Activated T-helper 1 cell treated with anti-CD3 and anti-CD28 coated beads, Interleukin-2, amount 50 U/mL, for 16 hours (primary cell): ENCODE measurements around the gene GNPDA1.
"Not testable (repeated sequence)": the region's sequence is repeated elsewhere in the genome, so short reads cannot be mapped to it uniquely, and the experiment has no call there.

Source experiments
- DNase-seq, 2 donors: peaks; one replicate each; pipeline ENCODE4 v3.0.0-alpha.2; 2020; ENCODE audit warnings: low read depth in 1 of 2, low spot score in 1 of 2

The GNPDA1 gene

GRCh38 chr5:142012792-142013388 lies at the start of gene GNPDA1:
Gene GNPDA1, minus strand, starts transcription at chr5:142013027. Its CDS starts 992 bp downstream, at chr5:142012035.
- peak in 1 of 2 donors; percentile 64 for DNase-seq

DNA sequence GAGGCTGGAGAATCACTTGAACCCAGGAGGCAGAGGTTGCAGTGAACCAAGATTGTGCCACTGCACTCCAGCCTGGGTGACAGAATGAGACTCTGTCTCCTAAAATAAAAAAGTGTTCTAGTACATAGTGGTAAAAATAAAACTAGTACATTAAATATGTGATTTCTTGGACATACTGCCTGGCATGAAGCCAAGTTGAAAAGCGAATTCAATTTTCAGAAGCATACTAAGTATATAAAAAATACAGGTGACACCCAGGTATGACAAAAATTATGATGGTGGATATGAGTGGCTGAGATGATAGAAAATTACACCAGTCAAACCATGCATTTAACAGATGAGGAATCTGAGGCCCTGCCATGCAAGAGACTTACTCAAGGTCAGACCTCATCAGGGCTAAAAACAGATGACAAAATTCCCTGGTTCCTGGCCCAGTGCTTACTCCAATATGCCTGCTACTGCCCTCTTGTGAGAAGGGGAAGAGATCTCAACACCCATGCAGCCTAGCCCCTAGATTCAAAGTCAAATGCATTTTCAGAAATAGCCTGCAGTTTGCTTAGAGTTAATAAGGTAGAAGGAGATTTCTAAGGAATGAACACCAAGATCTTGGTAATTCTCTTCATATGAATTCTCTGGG lies 46.6 kb upstream of the GNPDA1 start:
- DNase-seq, result no peak

GRCh38 chr5:142057697-142058056 lies 44.9 kb upstream of the GNPDA1 start:
- DNase-seq, result no peak

- DNase-seq, result no peak
Observed at GRCh38 chr5:142056816-142057696, 44.2 kb upstream of the GNPDA1 start.

DNA sequence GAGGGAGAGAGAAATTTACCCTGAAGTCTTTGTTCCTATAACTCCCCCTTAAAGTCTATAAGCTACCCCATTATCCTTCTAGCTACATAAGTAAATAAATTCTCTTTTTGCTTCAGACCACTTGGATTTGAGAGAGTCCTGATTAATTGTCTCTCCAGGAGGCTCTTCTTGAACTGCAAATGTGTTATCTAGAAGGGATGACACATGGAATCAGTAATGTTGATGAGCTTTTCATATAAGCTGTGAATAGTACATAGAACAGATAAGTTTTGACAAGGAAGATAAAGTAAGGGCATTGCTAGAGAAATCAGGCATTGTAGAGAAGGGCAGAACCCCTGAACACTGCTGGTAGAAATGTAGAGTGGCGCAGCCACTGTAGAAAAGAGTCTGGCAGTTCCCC lies 42.5 kb upstream of the GNPDA1 start:
- no peak for DNase-seq

- DNase-seq, result no peak
Observed at GRCh38 chr5:142053426-142054151, 40.8 kb upstream of the GNPDA1 start.

- DNase-seq, result not testable (repeated sequence)
Observed at GRCh38 chr5:142052026-142052425, 39.2 kb upstream of the GNPDA1 start.

- DNase-seq, result no peak
Observed at GRCh38 chr5:142048272-142048671, 35.4 kb upstream of the GNPDA1 start.

- no peak for DNase-seq
Observed at GRCh38 chr5:142046191-142046590, 33.4 kb upstream of the GNPDA1 start.

GRCh38 chr5:142040881-142041280 lies 28.1 kb upstream of the GNPDA1 start:
- not testable (repeated sequence) for DNase-seq

GRCh38 chr5:142040285-142040684 lies 27.5 kb upstream of the GNPDA1 start:
- DNase-seq, result no peak

DNA sequence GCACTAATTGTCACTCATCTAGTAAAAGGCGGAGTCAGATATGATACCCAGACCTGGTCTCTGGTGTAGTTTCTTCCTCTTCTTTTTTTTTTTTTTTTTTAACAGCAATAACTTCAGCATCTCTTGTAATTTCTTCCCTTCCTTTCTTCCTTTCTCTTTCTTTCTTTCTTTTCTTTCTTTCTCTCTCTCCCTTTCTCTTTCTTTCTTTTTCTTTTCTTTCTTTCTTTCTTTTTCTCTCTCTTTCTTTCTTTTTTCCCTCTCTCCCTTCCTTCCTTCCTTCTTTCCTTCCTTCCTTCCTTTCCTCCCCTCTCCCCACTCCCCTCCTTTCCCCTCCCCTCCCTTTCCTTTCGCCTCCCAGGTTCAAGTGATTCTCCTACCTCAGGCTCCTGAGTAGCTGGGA lies 25.9 kb upstream of the GNPDA1 start:
- no peak for DNase-seq

DNA sequence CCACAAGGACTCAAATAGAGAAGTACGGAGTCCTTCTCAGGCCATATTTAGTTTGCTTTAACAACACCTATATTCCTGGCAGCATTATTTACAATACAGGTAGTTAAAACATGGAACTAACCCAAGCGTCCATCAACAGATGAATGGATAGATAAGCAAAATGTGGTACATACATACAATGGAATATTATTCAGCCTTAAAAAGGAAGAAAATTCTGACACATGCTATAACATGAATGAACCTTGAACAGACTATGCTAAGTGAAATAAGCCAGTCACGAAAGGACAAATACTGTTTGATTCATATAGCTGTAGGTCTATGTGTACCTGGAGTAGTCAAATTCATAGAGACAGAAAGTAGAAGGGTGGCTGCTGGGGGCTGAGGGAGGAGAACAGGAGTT lies 24.8 kb upstream of the GNPDA1 start:
- not testable (repeated sequence) for DNase-seq

DNA sequence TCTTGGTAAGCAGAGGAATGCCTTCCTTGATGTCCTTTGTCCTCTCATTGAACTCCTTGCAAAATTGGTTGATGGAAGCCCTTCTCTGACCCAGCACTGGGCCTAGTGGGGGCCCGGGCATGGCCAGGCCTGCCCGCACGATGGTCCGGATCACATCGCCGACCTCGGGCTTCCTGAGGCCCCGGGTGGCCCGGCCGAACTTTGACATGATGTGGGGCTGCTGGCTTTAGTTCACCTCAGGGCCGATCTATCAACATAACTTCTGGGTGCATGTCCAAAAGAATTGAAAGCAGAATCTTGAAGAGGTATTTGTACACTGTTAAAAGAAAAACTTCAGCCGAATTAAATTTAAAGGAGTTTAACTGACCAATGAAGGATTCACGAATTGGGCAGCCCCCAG lies 24.1 kb upstream of the GNPDA1 start:
- no peak for DNase-seq

GRCh38 chr5:142034994-142035393 lies 22.2 kb upstream of the GNPDA1 start:
- no peak for DNase-seq

DNA sequence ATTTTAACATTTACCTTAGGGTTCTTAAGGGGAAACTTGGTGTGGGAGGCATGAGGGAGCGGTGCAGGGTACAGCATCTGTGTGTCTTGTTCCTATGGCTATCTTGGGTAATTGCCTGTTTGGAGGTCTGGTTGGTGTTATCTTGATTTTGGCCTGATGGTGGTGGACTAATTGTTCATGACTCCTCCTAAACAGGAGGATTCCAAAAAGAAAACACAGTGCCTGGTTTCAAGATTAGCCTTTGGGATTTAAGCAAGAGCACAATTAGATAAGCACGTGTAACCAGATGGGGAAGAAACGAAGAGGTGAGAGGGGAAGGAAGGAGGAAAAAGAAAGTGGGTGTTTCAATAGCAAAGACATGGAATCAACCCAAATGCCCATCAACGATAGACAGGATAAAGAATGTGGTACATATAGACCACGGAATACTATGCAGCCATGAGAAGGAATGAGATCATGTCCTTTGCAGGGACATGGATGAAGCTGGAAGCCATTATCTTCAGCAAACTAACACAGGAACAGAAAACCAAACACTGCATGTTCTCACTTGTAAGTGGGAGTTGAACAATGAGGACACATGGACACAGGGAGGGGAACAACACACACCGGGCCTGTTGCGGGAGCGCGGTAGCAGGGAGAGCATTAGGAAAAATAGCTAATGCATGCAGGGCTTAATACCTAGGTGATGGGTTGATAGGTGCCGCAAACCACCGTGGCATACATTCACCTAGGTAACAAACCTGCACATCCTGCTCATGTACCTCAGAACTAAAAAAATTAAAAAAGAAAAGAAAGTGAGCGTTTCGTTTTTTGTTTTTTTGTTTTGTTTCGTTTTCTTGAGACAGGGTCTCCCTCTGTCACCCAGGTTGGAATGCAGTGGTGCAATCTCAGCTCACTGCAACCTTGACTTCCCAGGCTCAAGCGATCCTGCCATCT lies 21.1 kb upstream of the GNPDA1 start:
- not testable (repeated sequence) for DNase-seq

DNA sequence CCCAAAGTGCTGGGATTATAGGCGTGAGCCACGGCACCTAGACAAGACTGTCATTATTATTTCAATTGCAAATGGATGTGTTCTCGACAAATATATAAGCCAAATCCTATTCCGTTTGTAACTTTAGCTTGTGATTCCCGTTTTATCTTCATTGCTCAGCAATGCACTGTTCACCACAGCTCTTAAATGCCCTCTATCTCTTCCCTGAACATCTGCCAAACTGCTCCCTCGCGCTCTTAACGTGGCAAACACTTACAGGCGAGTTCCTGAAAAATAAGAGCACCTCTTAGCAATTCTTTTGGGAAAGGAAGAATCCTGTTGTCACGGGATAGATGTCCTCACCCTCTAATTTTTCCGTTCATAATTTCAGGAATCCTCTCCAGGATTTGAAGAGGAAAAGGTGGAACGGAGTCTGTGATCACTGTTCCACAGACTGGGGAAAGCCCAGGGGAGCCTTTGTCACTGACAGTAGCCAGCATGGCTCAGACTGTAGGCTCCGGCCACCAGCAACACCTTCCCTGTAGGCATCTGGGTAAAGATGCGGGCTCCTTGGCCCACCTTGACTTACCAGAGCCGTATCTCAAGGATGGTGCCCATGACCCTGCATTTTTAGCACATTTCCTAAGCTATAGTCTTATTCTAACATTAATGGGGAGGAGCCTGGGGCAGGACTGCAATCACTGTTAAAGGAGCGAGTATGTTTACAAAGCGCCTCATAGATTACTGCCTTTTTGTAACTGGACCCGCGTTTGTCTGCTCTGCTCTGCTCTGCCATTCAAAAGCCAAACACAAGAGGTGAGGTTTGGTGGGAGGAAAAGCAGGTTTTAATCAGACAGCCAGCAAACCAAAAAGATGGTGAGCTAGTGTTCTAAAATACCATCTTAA lies 20.2 kb upstream of the GNPDA1 start:
- DNase-seq, result no peak

GRCh38 chr5:142032150-142032549 lies 19.3 kb upstream of the GNPDA1 start:
- no peak for DNase-seq

- no peak for DNase-seq
Observed at GRCh38 chr5:142025637-142026036, 12.8 kb upstream of the GNPDA1 start.
